RWPE1 (cell line): ENCODE results near the gene ITIH4.

Source experiments
- CTCF ChIA-PET: fragments of 350-600 bp; sonication (Branson Sonifier 250); formaldehyde crosslinking; extraction: SDS; loops from one replicate; lab custom pipeline; 2021; lab: Yijun Ruan, JAX
- POLR2A ChIA-PET: fragments of 400-600 bp; formaldehyde crosslinking; extraction: SDS; loops from one replicate; lab custom pipeline; 2020; ENCODE audit warnings: antibody characterized with exemption; ENCODE audit not compliant: low non-redundant PET; lab: Yijun Ruan, JAX
- DNase-seq: peaks from one replicate; pipeline ENCODE4 v3.0.0; 2012; ENCODE audit warnings: low spot score
- H3K27ac ChIP-seq: fragments of 450-650 bp; 2 replicates; pipeline ENCODE4 v1.5.1; 2017
- CTCF ChIP-seq: fragments of 450-650 bp; conservative IDR thresholded peaks from 2 replicates; pipeline ENCODE4 v1.5.1; 2017; ENCODE audit warnings: low read depth, mild to moderate bottlenecking

The ITIH4 gene

DNA sequence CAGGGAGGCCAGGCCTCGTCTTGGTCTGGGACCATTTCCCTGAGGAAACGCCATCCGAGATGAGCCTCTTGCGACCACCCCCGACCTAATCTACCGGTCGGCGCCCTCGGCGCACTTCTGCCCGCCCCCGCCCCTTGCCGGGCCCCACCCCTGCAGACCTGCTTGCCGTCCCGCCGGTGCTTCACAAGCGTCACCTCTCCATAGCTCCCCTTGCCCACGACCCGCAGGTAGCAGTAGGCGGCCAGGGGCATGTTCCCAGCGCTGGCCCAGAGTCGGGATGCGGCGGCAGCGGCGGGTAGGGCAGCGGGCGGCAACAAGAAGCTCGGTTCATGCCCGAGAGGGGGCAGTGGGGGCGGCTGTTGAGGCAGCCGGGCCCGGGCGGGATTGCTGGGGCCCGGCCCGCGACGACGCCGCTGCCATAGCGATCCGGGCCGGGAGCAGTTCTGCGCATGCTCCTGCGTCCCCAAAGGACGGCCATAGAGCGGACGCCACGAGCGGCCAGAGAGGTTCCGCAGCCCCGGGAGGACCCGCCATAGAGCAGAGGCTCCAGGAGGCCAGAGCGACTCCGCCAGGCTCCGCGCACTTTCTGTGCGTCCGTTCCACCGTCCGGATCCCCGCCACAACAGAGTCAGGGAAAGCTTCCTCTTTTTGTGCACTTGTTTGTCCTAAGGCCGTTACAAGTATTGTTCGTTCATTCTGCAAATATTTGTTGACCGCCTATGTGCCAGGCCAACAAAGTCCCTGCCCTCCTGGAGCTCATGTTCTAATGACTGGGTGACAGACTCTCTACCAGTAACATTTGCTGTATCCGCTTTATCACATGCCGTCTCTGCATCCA, 59.8 kb downstream of the ITIH4 start, which contains the start of gene NEK4:
NEK4 (minus strand) TSS at position 445 of the 838 bp plus-strand sequence; CDS start at position 251, 194 bp downstream.
- no peak for TF ChIP-seq CTCF
- peak; percentile 82 for DNase-seq
- H3K27ac ChIP-seq, result peak within 1 kb of the TSS; percentile 70
- CTCF ChIA-PET, result no interaction called here
- POLR2A ChIA-PET, result interaction anchor here (0.6 kb wide), 1 partner anchor 402 kb away, joined by 3 read pairs; no protein-coding TSS in a partner anchor

DNA sequence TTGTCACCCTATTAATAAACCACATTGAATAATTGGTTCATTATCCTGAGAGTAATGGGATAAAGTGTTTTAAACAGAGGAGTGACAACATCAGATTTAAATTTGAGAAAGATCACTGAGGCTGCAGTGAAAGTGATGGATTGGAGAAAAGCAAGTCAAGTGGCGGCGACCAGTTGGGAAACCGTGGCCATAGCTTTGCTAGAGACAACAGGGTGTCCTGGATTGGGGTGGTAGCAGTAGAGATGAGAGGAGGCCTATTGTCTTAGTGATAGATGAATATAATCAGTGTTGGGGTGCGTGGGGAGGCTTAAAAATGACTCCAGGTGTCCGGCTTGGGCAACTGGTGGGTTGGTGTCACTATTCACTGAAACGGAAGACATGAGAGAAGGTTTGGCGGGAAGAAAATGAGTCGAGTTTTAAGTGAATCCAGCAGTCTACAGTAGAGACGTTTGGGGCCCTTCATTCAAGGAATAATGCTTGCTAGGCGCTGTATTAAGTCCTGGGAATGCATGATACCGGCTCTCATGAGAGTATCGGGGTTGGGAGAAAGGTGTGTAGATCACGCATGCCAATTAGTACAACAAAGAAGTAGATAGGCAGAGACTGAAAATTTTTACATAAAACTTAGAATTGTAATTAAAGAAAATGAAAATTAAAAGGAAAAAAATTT, 60.6 kb downstream of the ITIH4 start:
- no peak for DNase-seq
- no peak for TF ChIP-seq CTCF
- H3K27ac ChIP-seq, result peak overlapping the region; percentile 70
- ChIA-PET POLR2A (interaction anchor here (0.6 kb wide), 1 partner anchor 401 kb away, joined by 3 read pairs; no protein-coding TSS in a partner anchor), CTCF (no interaction called here)

DNA sequence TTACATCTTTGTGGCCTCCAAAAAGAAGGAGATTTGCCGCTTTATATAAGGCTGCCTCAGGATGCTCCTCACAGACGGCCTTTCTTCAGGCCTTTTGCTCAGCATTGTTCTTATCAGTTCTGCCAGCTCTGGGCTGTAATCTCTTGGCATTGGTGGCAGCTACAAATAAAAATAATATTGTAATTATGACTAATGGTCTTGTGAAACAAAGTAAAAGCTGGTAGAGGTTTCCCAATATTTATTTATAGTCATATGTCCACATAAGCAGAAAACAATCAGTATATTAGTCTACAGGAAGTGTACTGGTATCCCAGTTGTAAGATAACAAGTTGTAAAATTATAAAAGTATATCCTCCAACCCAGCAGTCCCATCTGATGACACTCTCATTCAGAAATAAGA, 67.0 kb downstream of the ITIH4 start:
- ChIA-PET POLR2A (no interaction called here), CTCF (no interaction called here)
- TF ChIP-seq CTCF, result no peak
- no peak overlapping the region for H3K27ac ChIP-seq
- no peak for DNase-seq
